ENCODE measurements around the gene ADAM12.
"Not testable (repeated sequence)": the region's sequence is repeated elsewhere in the genome, so short reads cannot be mapped to it uniquely, and the experiment has no call there.

ADAM12 gene

GRCh38 chr10:126061526-126061925, 326.8 kb downstream of the ADAM12 start:
- DNase-seq, result no peak

GRCh38 chr10:126060261-126060931, 327.9 kb downstream of the ADAM12 start:
- no peak for DNase-seq

GRCh38 chr10:126059076-126059826, 329.0 kb downstream of the ADAM12 start:
- DNase-seq, result no peak

DNA sequence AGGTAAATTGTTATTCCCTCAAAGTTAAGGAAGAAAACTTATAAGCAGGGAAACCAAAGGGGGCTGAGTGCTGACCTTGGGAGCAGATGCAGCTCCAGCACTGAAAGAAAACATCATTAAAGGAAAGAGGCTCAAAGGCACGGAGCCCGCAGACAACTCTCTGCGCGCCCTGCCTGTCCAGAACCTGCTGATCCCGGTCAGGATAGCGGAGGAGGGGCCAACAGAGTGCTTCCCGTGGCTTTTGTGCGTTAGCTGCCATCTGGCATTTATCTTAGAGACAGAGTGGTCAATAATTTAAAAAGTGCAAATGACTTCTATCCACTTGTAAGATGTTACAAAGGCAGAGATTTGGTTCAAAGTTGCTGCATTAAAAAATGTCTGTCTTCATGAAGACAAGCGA, 329.8 kb downstream of the ADAM12 start:
- DNase-seq, result no peak

- DNase-seq, result no peak
Observed at GRCh38 chr10:126058104-126058503, 330.2 kb downstream of the ADAM12 start.

- DNase-seq, result no peak
Observed at GRCh38 chr10:126057494-126057893, 330.8 kb downstream of the ADAM12 start.

- DNase-seq, result peak in 16 of 56 donors; percentile 3 to 66 (median 29)
Observed at GRCh38 chr10:126054191-126054590, 334.1 kb downstream of the ADAM12 start.

DNA sequence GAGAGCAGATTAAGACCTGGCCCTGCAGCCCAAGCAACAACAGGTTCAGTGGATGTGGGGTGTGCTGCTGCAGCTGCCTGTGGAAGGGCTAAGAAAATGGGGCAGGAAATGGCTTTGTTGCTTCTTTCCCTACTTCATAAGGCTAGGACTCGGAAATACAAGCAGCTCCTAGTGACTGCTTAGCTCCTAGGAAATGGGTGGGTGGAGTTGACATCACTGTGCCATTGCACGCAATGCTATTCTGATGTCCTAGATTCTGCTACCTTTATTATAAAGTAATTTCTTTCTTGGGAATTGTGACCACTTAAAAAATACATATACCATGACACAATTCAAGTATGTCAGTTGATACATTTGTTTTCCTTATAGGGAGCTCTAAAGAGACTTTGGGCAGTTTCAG, 336.1 kb downstream of the ADAM12 start:
- DNase-seq, result no peak

DNA sequence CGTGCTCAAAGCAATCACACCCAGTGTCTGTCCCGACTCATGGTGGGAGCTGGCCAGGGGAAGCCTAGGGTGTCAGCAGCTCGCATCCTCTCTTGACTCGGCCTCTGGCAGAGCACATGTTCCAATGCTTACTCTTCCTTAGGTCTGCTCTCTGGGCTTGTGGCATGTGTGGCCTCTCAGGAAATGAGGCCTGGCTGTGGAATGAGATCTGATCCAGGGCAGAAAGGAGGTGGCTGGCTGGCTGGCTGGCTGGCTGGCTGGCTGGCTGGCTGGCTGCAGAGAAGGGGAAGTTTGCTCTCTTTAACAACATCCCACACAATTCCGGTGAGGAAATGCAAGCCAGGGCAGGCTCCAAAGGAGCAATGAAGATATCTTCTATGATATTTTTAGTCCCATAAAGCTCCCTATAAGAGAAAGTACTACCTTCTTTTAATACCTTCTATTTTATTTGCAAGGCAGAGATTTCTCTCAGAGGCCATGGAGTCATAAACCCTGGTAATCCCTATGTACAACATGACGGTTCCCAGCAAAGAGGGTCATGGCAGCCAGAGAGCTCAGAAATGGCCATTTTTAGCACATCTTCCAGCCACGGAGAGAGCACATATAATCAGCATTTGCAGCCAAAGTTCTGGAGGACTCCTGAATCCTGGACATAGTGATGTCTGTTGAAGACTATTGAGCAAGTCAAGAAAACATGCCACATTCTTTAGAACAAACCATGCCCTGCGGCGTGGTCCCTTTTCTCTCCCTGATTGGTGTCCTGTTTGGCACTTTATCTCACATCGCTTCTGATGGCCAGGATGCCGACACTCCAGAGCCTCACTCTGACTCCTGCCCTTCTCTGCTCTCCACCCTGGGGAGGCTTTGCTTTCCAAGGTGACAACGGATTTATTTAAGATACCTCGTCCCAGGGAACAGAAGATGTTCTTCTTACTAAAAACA, 338.2 kb downstream of the ADAM12 start:
- DNase-seq, result no peak

- not testable (repeated sequence) for DNase-seq
Observed at GRCh38 chr10:126047749-126048148, 340.5 kb downstream of the ADAM12 start.

- no peak for DNase-seq
Observed at GRCh38 chr10:126046831-126047230, 341.4 kb downstream of the ADAM12 start.

DNA sequence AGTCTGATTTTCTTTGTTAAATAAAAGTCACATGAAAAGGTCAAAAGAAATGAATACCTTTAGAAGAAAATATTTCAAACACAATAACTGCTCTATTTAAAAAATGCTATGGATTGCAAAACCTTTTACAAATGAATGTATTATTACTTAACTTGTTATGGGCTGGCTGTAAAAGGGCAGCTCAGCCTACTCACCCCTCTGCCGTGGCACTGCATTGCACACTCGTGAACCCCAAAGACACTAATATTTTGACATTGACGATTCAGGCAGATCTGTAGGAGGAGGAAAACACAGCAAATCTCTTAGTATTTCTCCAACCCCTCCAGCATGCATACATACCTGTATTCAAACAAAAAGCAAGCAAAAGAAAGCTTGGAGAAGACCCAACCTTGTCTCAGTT, 342.4 kb downstream of the ADAM12 start:
- DNase-seq, result no peak

GRCh38 chr10:126043389-126043788, 344.9 kb downstream of the ADAM12 start:
- DNase-seq, result no peak

- no peak for DNase-seq
Observed at GRCh38 chr10:126042906-126043305, 345.4 kb downstream of the ADAM12 start.

DNA sequence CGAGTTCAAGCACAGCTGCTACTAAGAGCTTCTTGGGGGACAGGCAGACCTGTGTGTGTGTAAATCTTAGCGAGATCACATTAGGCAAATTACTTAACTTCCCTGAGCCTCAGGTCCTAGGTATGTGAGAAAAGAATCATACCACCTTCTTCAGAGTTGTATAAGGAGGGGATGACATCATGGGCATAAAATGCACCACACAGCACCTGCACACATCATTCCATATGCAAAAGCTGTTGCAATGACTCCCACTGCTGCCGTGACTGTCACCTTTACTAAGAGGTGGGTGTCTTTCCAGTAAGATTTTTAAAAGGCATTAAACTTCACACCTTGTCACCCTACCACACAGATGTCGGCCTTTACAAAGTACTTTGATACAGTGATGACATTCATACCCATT, 345.9 kb downstream of the ADAM12 start:
- DNase-seq, result peak in 17 of 56 donors; percentile 10 to 70 (median 34)

GRCh38 chr10:126041804-126042231, 346.5 kb downstream of the ADAM12 start:
- DNase-seq, result peak in 47 of 56 donors; percentile 8 to 73 (median 36)

- DNase-seq, result no peak
Observed at GRCh38 chr10:126041117-126041516, 347.2 kb downstream of the ADAM12 start.

DNA sequence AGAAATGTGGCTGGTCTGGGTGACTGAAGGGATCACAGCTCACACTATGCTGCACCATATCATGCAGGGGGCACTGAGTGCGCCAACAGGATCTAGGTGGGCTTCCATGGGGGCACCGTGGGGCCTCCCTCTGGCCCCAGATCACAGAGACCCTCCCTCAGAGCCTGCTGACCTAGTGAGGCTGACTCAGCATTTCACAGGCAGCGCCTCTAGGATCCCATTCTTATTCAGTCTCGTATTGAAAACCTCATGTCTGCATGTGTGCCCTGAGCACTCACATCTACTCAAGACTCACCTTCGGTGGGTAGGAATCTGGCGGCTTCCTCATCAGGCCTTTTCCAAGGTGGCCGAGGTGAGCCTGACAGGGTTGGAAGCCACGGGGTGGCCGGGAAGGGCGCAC, 350.3 kb downstream of the ADAM12 start:
- no peak for DNase-seq

GRCh38 chr10:126036515-126036914, 351.8 kb downstream of the ADAM12 start:
- DNase-seq, result no peak

- no peak for DNase-seq
Observed at GRCh38 chr10:126034586-126034985, 353.7 kb downstream of the ADAM12 start.

DNA sequence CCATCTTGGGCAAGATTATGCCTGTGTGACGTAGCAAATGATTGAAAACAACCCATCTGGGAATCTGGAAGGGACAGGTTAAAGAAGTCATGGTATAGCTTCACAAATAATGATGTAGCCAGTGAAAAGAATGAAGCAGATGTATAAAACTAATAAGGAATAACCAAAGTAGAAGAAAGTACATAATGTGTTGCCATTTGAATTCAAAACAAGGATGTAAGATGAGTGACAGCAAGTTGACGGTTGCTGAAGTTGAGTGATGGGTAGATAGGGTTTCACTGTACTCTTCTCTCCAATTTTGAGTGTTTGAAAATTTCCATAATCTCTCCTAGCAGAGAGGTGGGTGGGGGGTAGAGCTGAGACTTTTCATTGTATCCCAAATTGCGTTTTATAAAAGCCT, 358.3 kb downstream of the ADAM12 start:
- no peak for DNase-seq

- DNase-seq, result no peak
Observed at GRCh38 chr10:126027692-126028091, 360.6 kb downstream of the ADAM12 start.

All from nucleus accumbens (tissue), 56 donors.